ENCODE results near the gene GSTCD.
"Not testable (repeated sequence)": the region's sequence is repeated elsewhere in the genome, so short reads cannot be mapped to it uniquely, and the experiment has no call there.

- not testable (repeated sequence) for TF ChIP-seq CTCF (IDR thresholded peaks at IDR 0.05; ENCODE audit: borderline replicate concordance, extremely low read depth, low read length, poor library complexity, severe bottlenecking); EZH2 (IDR thresholded peaks at IDR 0.05; ENCODE audit: borderline replicate concordance, low read depth, low read length, severe bottlenecking)
These were observed 21.3 kb downstream of the GSTCD start for GRCh38 chr4:105729895-105730294.
